Right renal cortex interstitium (tissue), 3 donors: ENCODE measurements around the gene LMO4. TPM values are rescaled to one million over a fixed set of nuclear protein-coding genes. Genes with fewer than 3 reads are reported as not detected.

Source experiments
- DNase-seq, 3 donors: peaks; one replicate each; pipeline ENCODE4 v3.0.0-alpha.2; 2013; ENCODE audit warnings: low read depth in 3 of 3, low spot score in 2 of 3
- polyA plus RNA-seq, 3 donors: library from polyadenylated mRNA; unstranded; fragments of 120-200 nt; gene quantifications; one replicate each; pipeline ENCODE4 v1.2.1, GENCODE V29; 2013; ENCODE audit not compliant: insufficient read length in 3 of 3

LMO4 gene
- polyA plus RNA-seq, 3 donors: 120 to 162 (median 133) TPM

- DNase-seq: no peak
Measured at GRCh38 chr1:87356591-87356990, 27.9 kb downstream of the LMO4 start.

- DNase-seq: no peak
Measured at GRCh38 chr1:87358219-87358618, 29.5 kb downstream of the LMO4 start.

- no peak for DNase-seq
Measured at GRCh38 chr1:87359586-87359985, 30.9 kb downstream of the LMO4 start.

- DNase-seq: no peak
Measured at GRCh38 chr1:87362063-87362833, 33.6 kb downstream of the LMO4 start.

GRCh38 chr1:87362834-87363426 is 34.2 kb downstream of the LMO4 start:
- DNase-seq: no peak

GRCh38 chr1:87367549-87367948 is 38.9 kb downstream of the LMO4 start:
- no peak for DNase-seq

GRCh38 chr1:87368907-87369306 is 40.2 kb downstream of the LMO4 start:
- no peak for DNase-seq

- no peak for DNase-seq
Measured at GRCh38 chr1:87369736-87370478, 41.2 kb downstream of the LMO4 start.

GRCh38 chr1:87370544-87370943 is 41.9 kb downstream of the LMO4 start:
- no peak for DNase-seq

- no peak for DNase-seq
Measured at GRCh38 chr1:87379306-87379705, 50.6 kb downstream of the LMO4 start.

- no peak for DNase-seq
Measured at GRCh38 chr1:87386217-87386790, 57.6 kb downstream of the LMO4 start.

- DNase-seq: no peak
Measured at GRCh38 chr1:87388411-87388810, 59.7 kb downstream of the LMO4 start.

GRCh38 chr1:87389011-87389410 is 60.3 kb downstream of the LMO4 start:
- no peak for DNase-seq

GRCh38 chr1:87389546-87389945 is 60.9 kb downstream of the LMO4 start:
- no peak for DNase-seq

GRCh38 chr1:87392248-87393192 is 63.8 kb downstream of the LMO4 start:
- DNase-seq: no peak

GRCh38 chr1:87393445-87394085 is 64.9 kb downstream of the LMO4 start:
- DNase-seq: no peak

- DNase-seq: no peak
Measured at GRCh38 chr1:87394513-87394912, 65.8 kb downstream of the LMO4 start.

- DNase-seq: peak in 1 of 3 donors; percentile 23
Measured at GRCh38 chr1:87394982-87395381, 66.3 kb downstream of the LMO4 start.
